H9 (cell line): ENCODE measurements around the gene TRAF2. TPM values are rescaled to one million over a fixed set of nuclear protein-coding genes. Genes with fewer than 3 reads are reported as not detected.

Source experiments
- DNase-seq: peaks from one replicate; pipeline ENCODE4 v3.0.0-alpha.2; 2017
- H2AFZ ChIP-seq: one replicate; pipeline ENCODE4 v1.6.1; 2013; ENCODE audit warnings: mild to moderate bottlenecking, low read length, control low read depth, moderate library complexity
- H2AK5ac ChIP-seq: 2 replicates; pipeline ENCODE4 v1.6.1; 2013; ENCODE audit warnings: low read length, control low read depth, mixed read lengths; ENCODE audit not compliant: insufficient read length
- H2BK120ac ChIP-seq: one replicate; pipeline ENCODE4 v1.6.1; 2013; ENCODE audit warnings: low read depth, mild to moderate bottlenecking, low read length, control low read depth, inconsistent platforms; ENCODE audit not compliant: poor library complexity, severe bottlenecking
- H2BK12ac ChIP-seq: 2 replicates; pipeline ENCODE4 v1.6.1; 2013; ENCODE audit warnings: low read length, control low read depth, mixed read lengths, low read depth; ENCODE audit not compliant: insufficient read length
- H2BK15ac ChIP-seq: 2 replicates; pipeline ENCODE4 v1.6.1; 2013; ENCODE audit warnings: low read depth, low read length, control low read depth
- H2BK20ac ChIP-seq: one replicate; pipeline ENCODE4 v1.6.1; 2013; ENCODE audit warnings: low read depth, mild to moderate bottlenecking, low read length, control low read depth, inconsistent platforms; ENCODE audit not compliant: poor library complexity, severe bottlenecking
- H2BK5ac ChIP-seq: 2 replicates; pipeline ENCODE4 v1.6.1; 2013; ENCODE audit warnings: low read length, control low read depth, mixed read lengths; ENCODE audit not compliant: insufficient read length
- H3K14ac ChIP-seq: 2 replicates; pipeline ENCODE4 v1.6.1; 2013; ENCODE audit warnings: low read length, control low read depth; ENCODE audit not compliant: insufficient read depth
- H3K18ac ChIP-seq: 2 replicates; pipeline ENCODE4 v1.6.1; 2013; ENCODE audit warnings: low read depth, mild to moderate bottlenecking, mixed read lengths, low read length, control low read depth; ENCODE audit not compliant: insufficient read length
- H3K23ac ChIP-seq: 2 replicates; pipeline ENCODE4 v1.6.1; 2013; ENCODE audit warnings: low read length, control low read depth, mixed read lengths, low read depth; ENCODE audit not compliant: insufficient read length
- H3K23me2 ChIP-seq: 2 replicates; pipeline ENCODE4 v1.6.1; 2013; ENCODE audit warnings: low read depth, mild to moderate bottlenecking, mixed read lengths, low read length, control low read depth; ENCODE audit not compliant: insufficient read length, poor library complexity, severe bottlenecking
- H3K27ac ChIP-seq: 2 replicates; pipeline ENCODE4 v1.5.1; 2013; ENCODE audit warnings: low read length, control low read depth, mixed read lengths, low read depth; ENCODE audit not compliant: insufficient read length
- H3K27me3 ChIP-seq: 2 replicates; pipeline ENCODE4 v1.6.1; 2013; ENCODE audit warnings: low read length, control low read depth, inconsistent platforms; ENCODE audit not compliant: insufficient read depth
- H3K4ac ChIP-seq: 2 replicates; pipeline ENCODE4 v1.6.1; 2013; ENCODE audit warnings: low read depth, mild to moderate bottlenecking, control low read depth, inconsistent platforms, low read length, moderate library complexity
- H3K4me1 ChIP-seq: 2 replicates; pipeline ENCODE4 v1.6.1; 2013; ENCODE audit warnings: low read length, control low read depth, inconsistent platforms; ENCODE audit not compliant: insufficient read depth
- H3K4me2 ChIP-seq: 2 replicates; pipeline ENCODE4 v1.6.1; 2013; ENCODE audit warnings: low read length, control low read depth, mixed read lengths; ENCODE audit not compliant: insufficient read length, insufficient read depth
- H3K56ac ChIP-seq: 2 replicates; pipeline ENCODE4 v1.6.1; 2013; ENCODE audit warnings: low read depth, mild to moderate bottlenecking, mixed read lengths, low read length, control low read depth; ENCODE audit not compliant: insufficient read length
- H3K79me1 ChIP-seq: 2 replicates; pipeline ENCODE4 v1.6.1; 2013; ENCODE audit warnings: low read depth, mild to moderate bottlenecking, moderate library complexity, low read length, control low read depth, inconsistent platforms; ENCODE audit not compliant: insufficient read depth, poor library complexity, severe bottlenecking
- H3K79me2 ChIP-seq: 2 replicates; pipeline ENCODE4 v1.6.1; 2013; ENCODE audit warnings: low read length, control low read depth, inconsistent platforms; ENCODE audit not compliant: insufficient read depth
- H3K9ac ChIP-seq: 2 replicates; pipeline ENCODE4 v1.6.1; 2013; ENCODE audit warnings: low read length, control low read depth, mixed read lengths; ENCODE audit not compliant: insufficient read length; ENCODE audit errors: extremely low read depth
- H3K9me3 ChIP-seq: one replicate; pipeline ENCODE4 v1.6.1; 2013; ENCODE audit warnings: low read depth, low read length, inconsistent platforms; ENCODE audit not compliant: control insufficient read depth
- H3T11ph ChIP-seq: one replicate; pipeline ENCODE4 v1.6.1; 2013; ENCODE audit warnings: mild to moderate bottlenecking, low read length, control low read depth, inconsistent platforms
- H4K20me1 ChIP-seq: one replicate; pipeline ENCODE4 v1.6.1; 2013; ENCODE audit not compliant: control insufficient read depth, insufficient read length, insufficient read depth
- H4K5ac ChIP-seq: 2 replicates; pipeline ENCODE4 v1.6.1; 2013; ENCODE audit warnings: low read depth, mild to moderate bottlenecking, mixed read lengths, low read length, control low read depth; ENCODE audit not compliant: insufficient read length
- H4K8ac ChIP-seq: replicated peaks from 2 replicates; pipeline ENCODE4 v1.6.1; 2013; ENCODE audit warnings: low read length, control low read depth, mixed read lengths, low read depth; ENCODE audit not compliant: insufficient read length
- H4K91ac ChIP-seq: 2 replicates; pipeline ENCODE4 v1.6.1; 2013; ENCODE audit warnings: low read depth, mild to moderate bottlenecking, moderate library complexity, mixed read lengths, low read length, control low read depth; ENCODE audit not compliant: insufficient read length
- H3K27ac Mint-ChIP-seq, 3 experiments: 2 replicates in 2 of 3; 3 replicates in 1 of 3; pipeline ENCODE4 v1.8.0; 2020 to 2021; ENCODE audit warnings: mixed read lengths in 3 of 3, mild to moderate bottlenecking in 1 of 3, moderate library complexity in 1 of 3
- H3K27me3 Mint-ChIP-seq: 2 replicates; pipeline ENCODE4 v1.8.0; 2021; ENCODE audit warnings: low read depth, mild to moderate bottlenecking, moderate library complexity, mixed read lengths
- H3K36me3 Mint-ChIP-seq, 3 experiments: 2 replicates in 2 of 3; 3 replicates in 1 of 3; pipeline ENCODE4 v1.8.0; 2020 to 2021; ENCODE audit warnings: low read depth in 3 of 3, mixed read lengths in 3 of 3; ENCODE audit not compliant: insufficient read depth in 1 of 3
- H3K4me1 Mint-ChIP-seq, 2 experiments: 2 replicates each; pipeline ENCODE4 v1.8.0; 2020; ENCODE audit warnings: mixed read lengths in 2 of 2
- H3K4me3 Mint-ChIP-seq, 2 experiments: 2 replicates in 1 of 2; 3 replicates in 1 of 2; pipeline ENCODE4 v1.8.0; 2020 to 2021; ENCODE audit warnings: mild to moderate bottlenecking in 2 of 2, mixed read lengths in 2 of 2, moderate library complexity in 1 of 2
- H3K9me3 Mint-ChIP-seq, 2 experiments: 2 replicates in 1 of 2; 3 replicates in 1 of 2; pipeline ENCODE4 v1.8.0; 2020; ENCODE audit warnings: mild to moderate bottlenecking in 2 of 2, mixed read lengths in 2 of 2, moderate library complexity in 1 of 2
- CTCF ChIP-seq: fragments of 200-600 bp; sonication (generic); conservative IDR thresholded peaks from 3 replicates; pipeline ENCODE4 v1.8.0; 2021; ENCODE audit warnings: antibody characterized with exemption, mild to moderate bottlenecking
- WGBS: extraction: QIAGEN DNeasy Blood & Tissue Kit; methylation state at CpG from one replicate; pipeline ENCODE4 v1.1.7; 2013; ENCODE audit warnings: missing lambda C conversion rate, low lambda C conversion rate, mixed read lengths; ENCODE audit not compliant: insufficient read length; ENCODE audit errors: extremely low coverage; 5-methylcytosine and 5-hydroxymethylcytosine counted together
- total RNA-seq: library from RNA; stranded (reverse); gene quantifications from 2 replicates; pipeline ENCODE4 v1.2.1, GENCODE V29; 2021

Gene TRAF2
- total RNA-seq, 1 experiment from 2014 or later, result 48.8 TPM

- Histone ChIP-seq H4K20me1 (no peaks in the 10 kb centered on the region), H3K4me1 (no peaks in the 10 kb centered on the region), H2AK5ac (no peak overlapping the region), H2BK12ac (no peak overlapping the region), H2BK120ac (no peak overlapping the region), H3K56ac (no peak overlapping the region), H3K18ac (no peak overlapping the region), H4K91ac (no peak overlapping the region), H4K5ac (no peak overlapping the region), H3K9me3 (no peaks in the 10 kb centered on the region), H3K9ac (no peak overlapping the region), H3K79me1 (no peaks in the 10 kb centered on the region), H3K27me3 (no peaks in the 10 kb centered on the region), H3T11ph (no peak overlapping the region), H2BK15ac (no peak overlapping the region), H2BK20ac (no peak overlapping the region), H2BK5ac (no peak overlapping the region), H3K4ac (no peak overlapping the region), H3K79me2 (no peaks in the 10 kb centered on the region), H3K23ac (no peak overlapping the region), H3K14ac (no peak overlapping the region; the same call in 1 of the 2 replicates), H3K23me2 (peaks cover 5% of the 10 kb centered on the region), H4K8ac (no peak overlapping the region), H2AFZ (no peak overlapping the region), H3K4me2 (peak overlapping the region; percentile 55), H3K27ac (no peak overlapping the region)
- Mint-ChIP-seq H3K27ac (no peak overlapping the region), H3K9me3 (no peaks in the 10 kb centered on the region), H3K4me1 (peaks cover 10 to 18% of the 10 kb centered on the region in 2 experiments), H3K36me3 (no peaks in the 10 kb centered on the region), H3K27me3 (no peaks in the 10 kb centered on the region), H3K4me3 (peak overlapping the region; percentile 74 to 87)
- no CpG with 5 or more reads among the region's 22 CpGs for WGBS
- TF ChIP-seq CTCF, result no peak
- no peak for DNase-seq
These were observed 63.0 kb downstream of the TRAF2 start for GRCh38 chr9:136949239-136949816.
